Suprapubic skin (tissue), 4 donors: ENCODE results near the gene BRD3OS. TPM values are rescaled to one million over a fixed set of nuclear protein-coding genes. Genes with fewer than 3 reads are reported as not detected.

Experiments used
- DNase-seq, 2 donors: peaks; one replicate each; pipeline ENCODE4 v3.0.0-alpha.2; 2019; ENCODE audit warnings: low spot score in 2 of 2
- H3K27ac ChIP-seq: fragments of 200-600 bp; sonication (generic); one replicate; pipeline ENCODE4 v1.5.1; 2019
- H3K27me3 ChIP-seq: fragments of 200-600 bp; sonication (generic); one replicate; pipeline ENCODE4 v1.5.1; 2019
- H3K36me3 ChIP-seq: fragments of 200-600 bp; sonication (generic); one replicate; pipeline ENCODE4 v1.5.1; 2019
- H3K4me1 ChIP-seq: fragments of 200-600 bp; sonication (generic); one replicate; pipeline ENCODE4 v1.5.1; 2019
- H3K4me3 ChIP-seq: fragments of 200-600 bp; sonication (generic); one replicate; pipeline ENCODE4 v1.5.1; 2019; ENCODE audit warnings: mild to moderate bottlenecking
- H3K9me3 ChIP-seq: fragments of 200-600 bp; sonication (generic); one replicate; pipeline ENCODE4 v1.5.1; 2019
- EP300 ChIP-seq: sonication (generic); formaldehyde crosslinking; IDR thresholded peaks from one replicate; pipeline ENCODE4 v1.6.1; 2017; ENCODE audit warnings: antibody characterized with exemption
- POLR2A ChIP-seq, 2 donors: fragments of 450-650 bp; IDR thresholded peaks; one replicate each; pipeline ENCODE4 v1.6.1; 2017; ENCODE audit warnings: antibody characterized with exemption in 2 of 2, mild to moderate bottlenecking in 2 of 2, moderate library complexity in 2 of 2
- POLR2AphosphoS5 ChIP-seq, 3 donors: sonication (generic); formaldehyde crosslinking; IDR thresholded peaks; one replicate each; pipeline ENCODE4 v1.6.1; 2017; ENCODE audit warnings: antibody characterized with exemption in 3 of 3
- WGBS: methylation state at CpG from one replicate; pipeline ENCODE4 v1.1.5; 2018; 5-methylcytosine and 5-hydroxymethylcytosine counted together
- total RNA-seq, 4 donors: library from RNA; depleted of rRNA; stranded (reverse); fragments of >200 nt; gene quantifications; one replicate each; pipeline ENCODE4 v1.1.0, GENCODE V29; 2016
- TF ChIP-seq, protein P1 (sequence below), 2 donors: fragments of 200-600 bp in 1 of 2; fragments of 450-650 bp in 1 of 2; sonication (generic) in 1 of 2; IDR thresholded peaks; one replicate each; pipeline ENCODE4 v1.5.1; 2016 to 2019; ENCODE audit warnings: antibody characterized with exemption in 2 of 2, mild to moderate bottlenecking in 1 of 2, moderate library complexity in 1 of 2

Gene BRD3OS
- total RNA-seq, 4 donors from 2014 or later = 6.2 to 10.4 (median 9.5) TPM

DNA sequence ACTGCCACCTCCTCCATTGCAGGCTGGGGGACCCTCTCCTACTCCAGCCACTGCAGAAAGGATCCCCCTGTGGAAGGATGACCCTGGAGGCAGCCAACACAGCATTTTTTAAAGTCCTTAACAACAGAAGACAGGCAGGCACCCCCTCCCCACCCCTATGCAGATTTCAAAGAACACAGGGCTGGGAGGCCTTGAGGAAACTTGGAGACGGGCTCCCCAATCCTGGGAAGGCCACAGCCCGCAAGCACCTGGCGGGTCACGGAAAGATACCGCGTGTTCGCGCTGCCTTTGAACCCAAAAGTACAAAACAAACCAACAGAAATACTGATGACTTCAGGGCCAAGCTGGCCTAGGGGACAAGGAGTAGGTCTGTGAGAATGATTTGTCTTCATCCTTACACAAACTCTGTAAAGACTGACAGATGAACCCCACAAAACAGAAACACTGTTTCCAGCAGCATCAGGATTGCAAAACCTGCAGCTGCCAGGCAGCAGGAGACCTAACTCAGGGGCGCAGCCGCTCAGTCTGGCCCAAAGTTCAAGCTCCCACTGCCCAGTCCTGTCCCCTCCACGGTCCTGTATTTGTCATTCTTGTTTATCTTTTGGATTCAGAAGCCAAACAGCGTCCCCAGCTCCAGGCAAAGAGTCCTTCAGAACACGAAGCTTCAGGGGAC lies 46.9 kb upstream of the BRD3OS start:
- no peak overlapping the region for H3K27ac ChIP-seq
- no peaks in the 10 kb centered on the region for H3K27me3 ChIP-seq
- H3K9me3 ChIP-seq = no peaks in the 10 kb centered on the region
- no peak overlapping the region for H3K4me3 ChIP-seq
- no peak for TF ChIP-seq EP300
- TF ChIP-seq, protein P1, sequence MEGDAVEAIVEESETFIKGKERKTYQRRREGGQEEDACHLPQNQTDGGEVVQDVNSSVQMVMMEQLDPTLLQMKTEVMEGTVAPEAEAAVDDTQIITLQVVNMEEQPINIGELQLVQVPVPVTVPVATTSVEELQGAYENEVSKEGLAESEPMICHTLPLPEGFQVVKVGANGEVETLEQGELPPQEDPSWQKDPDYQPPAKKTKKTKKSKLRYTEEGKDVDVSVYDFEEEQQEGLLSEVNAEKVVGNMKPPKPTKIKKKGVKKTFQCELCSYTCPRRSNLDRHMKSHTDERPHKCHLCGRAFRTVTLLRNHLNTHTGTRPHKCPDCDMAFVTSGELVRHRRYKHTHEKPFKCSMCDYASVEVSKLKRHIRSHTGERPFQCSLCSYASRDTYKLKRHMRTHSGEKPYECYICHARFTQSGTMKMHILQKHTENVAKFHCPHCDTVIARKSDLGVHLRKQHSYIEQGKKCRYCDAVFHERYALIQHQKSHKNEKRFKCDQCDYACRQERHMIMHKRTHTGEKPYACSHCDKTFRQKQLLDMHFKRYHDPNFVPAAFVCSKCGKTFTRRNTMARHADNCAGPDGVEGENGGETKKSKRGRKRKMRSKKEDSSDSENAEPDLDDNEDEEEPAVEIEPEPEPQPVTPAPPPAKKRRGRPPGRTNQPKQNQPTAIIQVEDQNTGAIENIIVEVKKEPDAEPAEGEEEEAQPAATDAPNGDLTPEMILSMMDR (IDR thresholded peaks at IDR 0.05) = no peak
- TF ChIP-seq POLR2AphosphoS5 (IDR thresholded peaks at IDR 0.05) = no peak
- TF ChIP-seq POLR2A (IDR thresholded peaks at IDR 0.05) = no peak
- peaks cover 22% of the 10 kb centered on the region for H3K4me1 ChIP-seq
- 90% methylated on average over 13 of the region's 13 CpGs for WGBS
- DNase-seq = no peak
- H3K36me3 ChIP-seq = no peaks in the 10 kb centered on the region

DNA sequence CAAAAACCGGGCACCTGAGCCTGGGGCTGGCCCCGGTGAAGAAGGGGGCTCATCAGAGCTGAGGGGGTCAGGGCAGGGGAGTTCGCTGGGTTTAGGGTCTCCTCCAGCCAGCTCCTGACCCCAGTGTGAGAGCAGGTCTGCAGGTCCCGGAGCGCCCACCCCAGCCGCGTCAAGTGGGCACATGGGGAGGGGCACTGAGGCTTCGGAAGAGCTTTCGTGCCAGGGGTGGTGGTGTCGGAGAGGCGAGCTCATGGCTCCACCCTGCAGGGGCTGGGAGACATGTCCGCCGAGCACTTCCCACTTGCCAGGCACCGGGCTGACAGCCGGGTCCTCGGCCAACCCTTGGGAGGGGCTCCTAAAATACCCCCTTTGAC lies 46.4 kb upstream of the BRD3OS start:
- Histone ChIP-seq H3K9me3 (no peaks in the 10 kb centered on the region), H3K36me3 (no peaks in the 10 kb centered on the region), H3K4me1 (peaks cover 20% of the 10 kb centered on the region), H3K4me3 (peak overlapping the region; percentile 12), H3K27ac (no peak overlapping the region), H3K27me3 (no peaks in the 10 kb centered on the region)
- TF ChIP-seq POLR2A (IDR thresholded peaks at IDR 0.05) (no peak), POLR2AphosphoS5 (IDR thresholded peaks at IDR 0.05) (no peak), EP300 (no peak)
- TF ChIP-seq, protein P1 (IDR thresholded peaks at IDR 0.05) = no peak
- 70% methylated on average over 3 of the region's 16 CpGs for WGBS
- DNase-seq = no peak

DNA sequence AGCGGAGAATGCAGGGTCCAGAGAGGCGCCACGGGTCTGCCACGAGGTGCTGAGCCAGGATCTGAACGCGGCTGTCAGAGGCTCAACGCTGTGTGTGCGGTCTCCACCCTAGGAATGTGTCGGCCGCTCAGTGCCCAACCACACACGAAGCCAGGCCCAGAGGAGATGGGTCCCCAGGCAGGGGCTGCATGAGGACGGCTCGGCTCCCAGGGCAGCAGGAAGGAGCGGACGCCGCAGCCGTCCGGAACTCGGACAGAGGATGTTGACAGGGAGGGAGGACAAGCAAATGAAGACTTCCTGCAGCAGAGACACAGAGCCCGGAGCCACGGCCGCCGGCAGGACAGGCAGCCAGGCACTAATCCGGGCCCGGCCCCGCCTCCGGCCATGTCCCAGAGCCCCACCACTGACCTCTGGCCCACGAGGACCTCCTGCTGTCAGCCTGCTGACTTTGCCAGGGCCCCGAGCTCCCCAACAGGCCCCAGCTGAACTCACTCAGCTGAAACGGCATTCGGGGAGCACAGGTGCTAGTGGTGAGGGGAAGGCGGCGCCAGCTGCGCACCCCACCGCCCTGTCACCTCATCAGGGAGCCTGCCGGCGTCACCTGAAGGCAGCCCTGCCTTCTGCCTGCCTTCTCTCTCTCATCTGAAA lies 45.9 kb upstream of the BRD3OS start:
- H3K27ac ChIP-seq = no peak overlapping the region
- 55% methylated on average over 15 of the region's 37 CpGs for WGBS
- no peaks in the 10 kb centered on the region for H3K36me3 ChIP-seq
- no peaks in the 10 kb centered on the region for H3K27me3 ChIP-seq
- no peaks in the 10 kb centered on the region for H3K9me3 ChIP-seq
- H3K4me1 ChIP-seq = peaks cover 15% of the 10 kb centered on the region
- H3K4me3 ChIP-seq = peak overlapping the region; percentile 12
- TF ChIP-seq EP300 = no peak
- TF ChIP-seq POLR2AphosphoS5 (IDR thresholded peaks at IDR 0.05) = no peak
- no peak for TF ChIP-seq POLR2A (IDR thresholded peaks at IDR 0.05)
- TF ChIP-seq, protein P1 (IDR thresholded peaks at IDR 0.05) = no peak
- DNase-seq = no peak

DNA sequence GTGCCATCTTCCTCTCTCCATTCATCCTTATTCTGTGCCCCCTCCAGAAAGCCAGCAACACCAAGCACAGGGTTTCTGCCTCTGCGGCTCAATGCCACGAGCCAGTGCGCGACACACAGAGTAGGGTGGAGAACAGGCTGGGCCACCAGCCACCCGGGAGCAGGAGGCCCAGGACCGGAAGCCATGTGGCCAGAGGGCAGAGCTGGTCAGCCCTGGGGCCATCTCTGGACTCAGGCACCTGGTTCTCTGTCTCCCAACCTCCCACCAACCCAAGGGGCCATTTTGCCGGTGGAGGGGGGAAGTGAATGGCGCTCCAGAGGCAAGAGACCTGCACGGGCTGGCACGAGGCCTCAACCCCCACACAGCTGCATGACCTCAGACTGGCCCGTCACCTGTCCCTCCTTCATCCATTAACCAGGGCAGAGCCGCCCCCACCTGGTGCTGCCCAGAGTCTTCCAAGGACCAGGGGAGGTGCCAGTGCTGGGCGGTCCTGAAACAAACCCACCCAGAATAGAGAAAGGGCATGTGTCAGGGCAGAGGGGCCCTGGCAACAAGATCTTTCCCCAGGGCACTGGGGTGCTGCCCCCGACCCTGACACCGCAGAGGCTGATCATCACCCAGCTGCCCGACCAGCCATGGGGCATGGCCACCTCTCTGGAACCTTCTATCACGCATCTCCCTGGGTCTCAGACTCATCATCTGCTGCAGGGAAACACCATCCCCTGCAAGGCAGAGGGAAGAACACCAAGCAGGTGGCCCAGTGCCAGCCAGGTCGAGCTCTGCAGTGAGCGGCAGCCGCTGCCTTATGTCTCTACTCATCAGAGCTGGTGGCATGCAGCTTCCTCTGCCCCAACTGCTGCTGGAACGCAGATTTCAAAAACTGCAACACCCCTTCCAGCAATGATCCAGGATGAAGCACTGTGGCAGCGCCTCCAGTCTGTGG lies 45.1 kb upstream of the BRD3OS start:
- 67% methylated on average over 11 of the region's 22 CpGs for WGBS
- H3K4me3 ChIP-seq = no peak overlapping the region
- TF ChIP-seq, protein P1 (IDR thresholded peaks at IDR 0.05) = no peak
- TF ChIP-seq POLR2A (IDR thresholded peaks at IDR 0.05) (no peak), EP300 (no peak), POLR2AphosphoS5 (IDR thresholded peaks at IDR 0.05) (no peak)
- no peaks in the 10 kb centered on the region for H3K9me3 ChIP-seq
- no peaks in the 10 kb centered on the region for H3K27me3 ChIP-seq
- H3K36me3 ChIP-seq = no peaks in the 10 kb centered on the region
- DNase-seq = no peak
- H3K4me1 ChIP-seq = peaks cover 14% of the 10 kb centered on the region
- no peak overlapping the region for H3K27ac ChIP-seq
